M059J (cell line): Measurements from ENCODE around the gene NCL. TPM values are rescaled to one million over a fixed set of nuclear protein-coding genes. Genes with fewer than 3 reads are reported as not detected.
A peak's percentile ranks its signal among the peaks of the same experiment; 100 is the strongest.
"Not testable (repeated sequence)": the region's sequence is repeated elsewhere in the genome, so short reads cannot be mapped to it uniquely, and the experiment has no call there.

ENCODE experiments used
- DNase-seq: peaks from one replicate; pipeline ENCODE4 v3.0.0-alpha.2; 2012; ENCODE audit warnings: low read depth
- total RNA-seq: library from RNA; depleted of rRNA; stranded (reverse); fragments of >200 nt; shearing (Covaris generic); gene quantifications from 2 replicates; pipeline ENCODE4 v1.2.3, GENCODE V29; 2014

The NCL gene
- total RNA-seq, 1 experiment from 2014 or later = 141 TPM

DNA sequence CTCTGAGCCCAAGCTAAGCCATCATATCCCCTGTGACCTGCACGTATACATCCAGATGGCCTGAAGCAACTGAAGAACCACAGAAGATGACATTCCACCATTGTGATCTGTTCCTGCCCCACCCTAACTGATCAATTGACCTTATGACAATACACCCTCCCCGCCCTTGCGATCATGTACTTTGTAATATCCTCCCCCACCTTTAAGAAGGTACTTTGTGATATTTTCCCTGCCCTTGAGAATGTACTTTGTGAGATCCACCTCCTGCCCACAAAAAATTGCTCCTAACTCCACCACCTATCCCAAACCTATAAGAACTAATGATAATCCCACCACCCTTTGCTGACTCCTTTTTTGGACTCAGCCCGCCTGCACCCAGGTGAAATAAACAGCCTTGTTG is 33.8 kb downstream of the NCL start:
- DNase-seq = not testable (repeated sequence)

DNA sequence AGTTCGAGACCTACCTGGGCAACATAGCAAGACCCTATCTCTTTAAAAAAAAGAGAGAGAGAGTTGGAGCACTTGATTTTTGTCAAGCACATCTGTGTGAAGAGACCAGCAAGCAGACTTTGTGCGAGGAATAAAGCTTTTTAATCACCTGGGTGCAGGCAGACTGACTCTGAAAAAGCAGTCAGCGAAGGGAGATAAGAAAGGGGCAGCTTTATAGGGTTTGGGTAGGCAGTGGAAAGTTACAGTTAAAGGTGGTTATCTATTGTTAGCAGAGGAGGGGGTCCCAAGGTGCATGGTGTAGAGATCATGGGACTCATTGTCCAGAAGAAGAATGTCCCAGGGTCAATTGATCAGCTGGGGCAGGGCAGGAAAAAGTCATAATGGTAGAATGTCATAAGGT is 34.4 kb downstream of the NCL start:
- DNase-seq = no peak

DNA sequence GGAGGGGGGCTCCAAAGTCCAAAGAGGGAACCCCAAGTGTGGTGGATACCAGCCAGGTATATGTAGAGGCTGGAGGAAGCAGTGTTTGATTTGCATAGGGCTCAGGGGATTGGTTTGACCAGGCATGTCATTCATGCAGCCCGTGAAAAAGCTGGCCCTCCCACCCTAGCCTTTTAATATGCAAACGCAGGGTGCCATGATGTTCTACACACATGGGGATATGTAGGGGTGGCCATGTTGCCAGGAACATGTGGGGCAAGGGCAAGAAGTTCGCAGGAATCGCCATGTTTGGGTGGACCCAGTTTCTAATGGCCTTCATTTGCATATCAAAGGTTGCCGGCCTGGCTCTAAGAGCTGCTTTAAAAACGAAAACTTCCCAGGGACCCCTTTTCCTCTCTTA is 35.1 kb downstream of the NCL start:
- DNase-seq = no peak

DNA sequence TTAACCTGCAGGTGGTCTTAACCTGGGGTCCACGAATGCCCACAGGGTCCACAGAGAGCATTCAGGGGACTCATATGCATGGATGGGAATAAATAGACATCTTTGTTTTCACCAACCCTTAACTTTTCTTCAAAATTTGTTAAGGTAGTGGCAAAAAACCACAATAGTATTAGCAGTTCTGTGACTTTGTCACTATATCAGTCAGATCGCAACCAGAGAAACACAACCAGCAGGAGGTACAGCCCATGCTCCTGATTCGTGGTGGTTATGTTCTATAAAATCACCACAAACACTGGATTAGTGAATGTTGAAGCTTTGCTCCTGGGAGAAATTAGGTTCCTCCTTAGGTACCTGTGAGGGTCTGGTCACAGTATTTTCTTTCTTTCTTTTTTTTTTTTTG is 37.2 kb downstream of the NCL start:
- no peak for DNase-seq

DNA sequence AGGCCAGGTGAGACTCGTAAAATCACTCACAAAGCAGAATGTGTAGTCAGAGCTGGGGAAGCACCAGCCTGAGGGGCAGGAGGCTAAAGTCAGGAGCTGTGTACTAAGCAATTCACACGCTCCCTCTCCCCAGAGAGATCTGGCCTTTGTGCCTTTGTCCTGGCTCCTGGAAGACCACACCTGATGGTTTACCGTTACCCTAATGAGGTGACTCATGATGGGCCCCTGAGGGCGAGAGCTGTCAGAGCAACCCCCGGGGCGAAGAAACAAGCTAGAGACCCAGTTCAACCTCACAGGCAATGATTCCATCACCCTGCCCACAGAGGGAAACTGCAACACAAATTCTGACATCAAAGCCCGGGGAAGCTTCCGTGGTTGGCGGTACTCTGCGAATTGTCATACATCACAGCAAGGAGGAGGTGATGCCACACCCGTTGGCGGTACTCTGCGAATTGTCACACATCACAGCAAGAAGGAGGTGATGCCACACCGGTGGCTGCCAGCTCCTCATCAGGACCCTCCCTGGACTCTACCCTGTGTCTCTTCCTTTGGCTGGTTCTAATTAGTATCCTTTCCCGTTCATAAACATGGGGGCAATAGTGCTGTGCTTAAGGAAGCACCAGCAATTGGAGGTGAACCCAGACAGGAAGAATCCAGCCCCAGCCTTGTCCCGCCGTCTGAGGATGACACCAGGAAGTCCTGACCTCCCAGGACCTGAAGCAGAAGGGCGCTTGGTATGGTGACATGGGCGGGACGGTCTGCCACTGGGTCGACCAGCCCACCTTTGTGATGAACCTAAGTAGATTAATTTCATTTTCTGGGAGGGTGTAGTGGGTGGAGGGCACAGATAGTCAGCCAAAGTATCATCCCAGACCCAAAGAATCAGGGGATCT is 38.2 kb downstream of the NCL start:
- DNase-seq = peak; percentile 64

DNA sequence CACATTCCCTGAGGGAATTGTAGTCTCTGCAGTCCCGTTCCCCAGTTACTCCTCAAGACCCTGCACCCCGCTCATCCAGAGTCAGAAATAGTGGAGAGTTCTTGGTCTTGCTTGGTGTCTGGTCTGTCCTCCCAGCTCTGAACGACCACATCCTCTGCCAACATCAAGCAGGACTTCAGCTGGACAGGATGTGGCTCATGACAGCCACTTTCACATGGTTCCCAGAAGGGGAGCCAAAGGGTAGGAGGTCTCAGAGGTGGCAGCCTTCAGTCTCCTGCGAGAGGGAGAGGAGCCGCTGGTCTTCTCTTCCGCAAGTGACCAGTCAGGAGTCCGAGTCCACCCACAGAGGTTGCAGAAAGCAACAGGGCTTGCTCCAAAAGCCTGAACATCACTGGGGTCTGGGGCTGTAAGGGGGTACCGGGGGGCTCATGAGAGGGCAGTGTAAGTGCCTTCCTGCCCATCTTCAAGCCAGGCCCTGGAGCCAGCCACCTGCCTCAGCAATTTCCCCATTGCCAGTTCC is 38.9 kb downstream of the NCL start:
- DNase-seq = peak; percentile 34

DNA sequence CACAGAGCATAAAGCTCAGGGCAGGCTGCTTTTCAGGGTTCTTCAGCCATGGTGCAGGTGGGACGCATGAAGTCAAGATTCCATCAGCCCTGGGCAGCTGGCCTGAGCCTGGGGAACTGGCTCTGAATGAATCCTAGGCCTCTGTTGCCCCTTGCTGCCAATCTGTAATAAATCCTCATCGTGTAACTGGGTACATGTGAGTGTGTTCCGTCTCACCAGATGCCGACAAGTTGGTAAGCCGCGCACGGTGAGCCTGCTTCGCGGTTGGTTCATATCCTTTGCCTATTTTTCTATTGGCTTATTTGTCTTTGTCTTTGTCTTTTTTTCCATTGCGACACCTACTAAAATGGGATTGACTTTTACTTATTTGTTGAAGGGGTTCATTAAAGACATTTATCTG is 41.1 kb downstream of the NCL start:
- no peak for DNase-seq

DNA sequence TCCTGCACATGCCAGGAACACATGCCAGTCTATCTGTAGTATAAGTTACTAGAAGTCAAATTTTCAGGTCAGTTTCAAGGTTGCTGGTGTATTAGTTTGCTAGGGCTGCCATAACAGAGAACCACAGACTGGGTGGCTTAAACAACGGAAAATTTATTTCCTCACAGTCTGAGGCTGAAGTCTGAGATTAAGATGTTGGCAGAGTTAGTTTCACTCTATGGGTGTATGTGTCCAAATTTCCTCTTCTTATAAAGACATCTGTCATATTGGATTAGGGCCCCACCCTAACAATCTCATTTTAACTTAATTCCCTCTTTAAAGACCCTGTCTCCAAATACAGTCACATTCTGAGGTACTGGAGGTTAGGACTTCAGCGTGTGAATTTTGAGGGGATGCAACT is 42.2 kb downstream of the NCL start:
- DNase-seq = no peak

DNA sequence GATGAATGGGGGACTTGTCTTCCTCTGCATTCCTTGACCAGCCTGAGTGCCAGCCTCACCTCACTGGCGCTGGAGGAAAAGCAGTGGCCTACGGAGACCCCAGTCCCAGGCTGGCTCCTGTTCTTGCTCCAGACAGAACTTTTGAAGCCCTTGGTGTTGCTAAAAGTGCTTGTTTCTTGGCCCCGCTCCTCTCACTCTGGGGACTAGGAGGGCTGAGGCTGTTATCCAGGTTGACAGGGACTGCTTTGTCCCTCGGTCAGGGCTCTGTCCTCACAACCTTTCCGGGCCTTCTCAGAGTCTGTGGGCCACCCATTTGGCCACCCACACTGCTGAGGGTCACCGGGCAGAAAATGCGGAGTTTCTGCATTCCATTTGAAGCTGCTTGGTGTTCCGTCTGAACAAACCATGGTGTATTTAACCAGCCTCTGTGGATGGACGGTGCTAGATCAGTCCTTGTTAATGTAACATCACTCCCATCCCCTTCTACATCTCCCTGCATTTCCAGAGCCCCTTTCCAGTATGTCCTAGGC is 43.2 kb downstream of the NCL start:
- no peak for DNase-seq

DNA sequence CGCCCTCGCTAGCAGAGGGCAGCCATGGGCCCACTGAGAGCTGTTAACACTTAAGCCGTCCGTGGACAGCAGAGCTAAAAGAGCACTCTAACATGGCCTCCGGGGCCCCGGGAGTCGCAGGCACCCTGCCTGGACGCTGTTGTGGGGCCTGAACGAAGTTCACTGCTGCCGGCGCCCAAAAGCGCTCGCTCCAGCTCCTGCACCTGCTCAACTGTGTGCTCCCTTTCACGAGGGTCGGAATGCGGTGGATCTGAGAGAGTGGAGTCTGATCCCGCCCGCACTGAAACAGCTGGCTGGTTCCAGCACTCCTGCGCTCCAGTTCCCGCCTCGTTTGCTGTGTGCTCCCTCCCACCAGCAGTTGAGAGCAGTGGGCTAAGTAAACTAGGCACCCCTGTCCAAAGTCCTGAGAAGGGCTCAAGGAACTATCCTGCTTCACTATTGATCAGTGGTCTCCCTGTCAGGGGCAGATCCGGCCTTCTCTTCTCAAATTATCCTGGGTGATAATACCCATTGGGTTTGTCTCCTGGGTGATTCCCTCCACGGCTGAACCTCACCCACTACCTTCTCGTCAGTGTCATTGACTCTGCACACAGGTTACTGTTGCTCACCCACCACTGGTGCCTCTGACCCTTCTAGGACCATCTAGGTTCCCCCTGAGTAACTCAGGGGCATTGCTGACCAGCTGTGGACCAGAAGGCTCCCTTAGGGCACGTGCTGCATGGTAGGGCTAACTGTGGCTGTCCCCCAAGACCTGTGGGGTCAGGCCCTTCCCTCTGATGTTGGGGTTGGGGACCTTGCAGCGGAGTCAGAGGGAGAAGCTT is 45.3 kb downstream of the NCL start:
- DNase-seq = no peak

DNA sequence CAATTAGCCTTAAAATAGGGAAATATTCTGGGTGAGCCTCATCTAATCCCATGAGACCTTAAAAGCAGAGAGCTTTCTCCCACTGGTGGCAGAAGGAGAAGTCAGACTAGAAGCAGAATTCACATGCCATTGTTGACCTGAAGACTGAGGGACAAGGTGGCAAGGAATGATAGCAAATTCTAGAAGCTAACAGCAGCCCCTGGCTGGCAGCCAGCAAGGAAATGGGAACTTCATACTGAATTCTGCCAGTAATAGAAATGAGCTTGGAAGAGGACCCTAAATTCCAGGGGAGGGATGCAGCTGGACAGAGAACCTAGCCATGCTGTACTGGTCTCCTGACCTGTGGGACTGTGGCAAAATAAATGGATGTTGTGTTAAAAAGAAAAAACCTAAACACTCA is 49.3 kb downstream of the NCL start:
- no peak for DNase-seq

DNA sequence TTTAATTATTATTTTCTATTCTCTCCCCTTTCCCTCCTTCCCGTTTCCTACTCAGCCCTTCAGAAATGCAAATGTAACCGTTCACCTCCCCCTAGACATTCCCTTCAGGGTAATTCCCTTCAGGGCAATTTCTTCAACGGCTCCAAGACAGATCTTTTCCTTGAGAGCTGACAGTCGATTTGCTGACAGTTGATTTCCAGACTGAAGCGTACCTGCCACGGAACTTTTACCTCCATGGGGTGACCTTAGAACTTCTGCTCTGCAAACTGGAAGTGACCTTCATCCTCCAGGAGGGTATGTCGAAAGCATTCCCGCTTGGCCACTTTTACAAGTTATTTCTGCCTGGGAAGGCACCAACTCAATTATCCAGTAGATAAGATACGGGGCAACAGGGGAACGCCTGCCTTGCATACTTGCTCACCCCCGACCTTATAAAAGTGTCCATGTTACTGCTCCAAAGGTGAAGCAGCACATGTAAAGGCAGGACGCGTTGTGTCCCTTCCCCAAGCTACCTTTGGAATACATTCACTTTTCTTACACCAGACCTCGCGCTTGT is 50.3 kb downstream of the NCL start:
- no peak for DNase-seq

DNA sequence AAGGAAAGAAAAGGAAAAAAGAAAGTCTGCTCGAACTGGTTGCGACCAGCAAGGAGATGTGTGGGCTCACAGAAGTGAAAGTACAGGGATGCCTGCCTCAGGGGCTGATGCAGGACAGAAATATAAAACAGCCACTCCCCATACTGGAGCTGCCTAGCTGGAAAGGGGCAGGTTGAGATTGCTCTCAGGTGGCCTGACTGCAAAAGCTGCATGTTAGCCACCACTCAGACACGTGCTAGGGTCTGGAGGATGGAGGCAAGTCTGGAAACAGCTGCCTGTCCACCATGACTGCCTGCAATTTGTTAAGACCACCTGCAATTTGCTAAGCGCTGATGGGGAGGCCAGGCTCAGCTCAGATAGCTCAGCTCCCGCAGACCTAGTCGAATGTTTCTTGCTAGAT is 50.8 kb downstream of the NCL start:
- no peak for DNase-seq

DNA sequence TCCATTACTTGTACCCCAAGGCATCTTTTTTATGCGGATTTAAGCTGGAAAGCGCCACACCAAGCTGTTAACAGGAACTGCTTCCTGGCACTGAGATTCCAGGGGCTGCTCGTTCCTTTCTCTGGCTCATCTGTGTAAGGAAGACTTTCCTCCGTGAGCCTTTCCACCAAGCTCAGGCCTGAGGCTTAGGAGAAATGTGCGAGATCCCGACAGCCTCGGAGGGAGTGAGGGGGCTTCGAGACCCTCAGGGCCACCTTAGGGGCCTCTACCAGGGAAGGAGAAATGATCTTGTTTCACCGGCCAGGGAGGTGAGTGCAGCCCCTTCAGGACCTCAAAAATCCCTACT is 51.7 kb downstream of the NCL start:
- DNase-seq = no peak

DNA sequence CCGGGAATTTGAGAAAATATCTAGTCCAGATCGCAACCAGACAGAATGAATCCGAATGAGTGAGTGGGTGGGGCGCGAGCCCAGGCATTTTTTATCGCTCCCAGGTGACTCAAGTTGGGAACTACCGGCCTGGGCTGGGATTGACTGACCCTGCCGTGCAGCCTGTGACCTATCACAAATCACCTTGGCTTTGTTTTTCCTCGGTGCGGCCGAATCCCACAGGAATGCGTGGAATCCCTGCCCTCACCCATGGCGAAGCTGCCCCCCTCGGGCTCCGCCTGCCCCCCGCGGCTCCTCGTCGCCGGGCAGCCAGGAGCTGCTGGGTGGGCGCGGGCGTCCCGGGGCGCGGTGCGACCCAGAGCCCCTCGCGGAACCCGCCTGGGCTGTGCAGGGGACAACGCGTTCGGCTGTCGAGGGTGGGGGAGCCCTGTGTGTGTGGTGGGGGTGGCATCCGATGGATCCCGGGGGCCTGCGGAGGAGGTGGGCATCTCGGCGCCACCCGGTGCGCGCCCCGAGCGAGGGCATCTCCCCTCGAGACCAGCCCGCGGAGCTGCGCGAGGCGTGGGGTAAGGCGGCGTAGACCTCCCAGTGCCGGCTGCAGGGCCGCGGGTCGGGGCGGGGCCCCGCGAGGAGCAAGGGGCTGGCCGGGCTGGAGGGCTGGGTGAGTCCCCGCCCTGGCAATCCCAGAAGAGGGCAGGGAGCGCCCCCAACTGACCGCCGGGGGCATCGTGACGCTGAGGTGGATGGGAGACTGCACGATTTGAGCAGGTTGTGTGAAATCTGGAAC is 52.3 kb downstream of the NCL start:
- peak; percentile 90 for DNase-seq

DNA sequence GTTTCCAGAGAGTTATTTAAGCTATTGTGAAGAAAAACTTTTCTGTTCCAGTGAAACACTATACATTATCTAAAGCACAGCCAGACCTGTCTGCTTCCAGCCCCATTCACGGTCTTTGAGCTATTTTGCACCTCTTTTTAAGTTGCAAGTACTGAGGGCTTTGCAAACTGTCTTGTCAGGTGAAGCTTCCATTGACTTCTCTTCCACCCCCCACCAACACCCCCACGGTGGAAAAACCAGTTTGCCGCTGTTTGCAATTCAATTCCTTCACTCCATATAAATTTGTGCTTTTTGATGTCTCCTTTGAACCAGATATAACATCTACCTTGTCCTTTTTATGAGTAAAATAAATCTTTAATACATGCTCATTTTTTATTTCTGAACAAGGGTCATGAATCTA is 53.0 kb downstream of the NCL start:
- no peak for DNase-seq

DNA sequence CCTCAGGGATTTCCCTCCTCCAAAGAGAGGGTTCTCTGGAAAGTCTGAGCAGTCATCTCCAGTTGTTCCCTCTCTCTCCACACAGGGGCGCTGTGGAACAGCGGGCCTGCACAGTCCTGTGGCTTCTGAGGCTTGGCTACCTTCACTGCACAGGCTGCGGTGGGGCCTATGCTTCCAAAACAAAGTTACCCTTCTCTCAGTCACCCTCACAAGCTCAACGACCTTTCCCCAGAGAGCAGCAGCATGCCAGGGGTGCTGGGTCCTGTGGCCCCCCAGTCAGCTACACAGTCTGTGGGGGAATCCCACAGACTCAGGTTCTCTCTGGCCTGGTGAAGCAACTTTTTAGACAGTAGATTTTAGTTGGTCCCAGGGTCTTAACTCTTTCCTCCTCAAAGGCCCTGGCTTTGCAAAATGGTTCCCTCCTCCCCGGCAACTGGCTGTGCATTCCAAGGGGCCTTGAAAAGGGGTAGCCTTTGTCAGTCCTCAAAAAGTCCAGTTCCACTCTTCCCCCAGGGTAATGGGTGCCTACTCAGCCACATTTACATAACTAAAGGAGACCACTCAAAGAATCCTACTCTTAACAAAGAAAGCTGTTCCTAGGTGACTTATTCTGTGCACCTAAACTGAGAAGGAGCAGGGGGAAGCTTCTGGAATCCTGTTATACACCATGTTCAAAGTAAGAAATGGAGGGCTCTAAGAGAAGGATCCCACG is 53.8 kb downstream of the NCL start:
- no peak for DNase-seq

DNA sequence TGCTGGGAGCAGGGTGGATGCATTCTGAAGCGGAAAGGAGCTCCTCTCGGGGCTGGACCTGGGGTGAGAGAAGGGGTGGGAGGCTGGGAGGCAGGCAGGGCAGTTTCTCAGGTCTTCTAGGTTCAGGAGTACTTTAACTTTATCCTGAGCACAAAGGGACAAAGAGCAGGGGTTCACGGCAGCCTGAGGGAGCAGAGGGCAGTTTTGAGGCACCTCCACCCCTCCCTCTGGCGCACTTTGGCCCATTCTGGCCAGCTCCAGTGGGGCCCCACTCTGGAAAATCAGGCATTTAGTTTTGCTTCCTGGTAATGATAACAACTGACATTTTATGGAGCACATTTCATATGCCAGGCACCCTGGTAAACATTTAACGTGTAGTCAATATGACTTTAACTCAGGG is 54.5 kb downstream of the NCL start:
- no peak for DNase-seq

DNA sequence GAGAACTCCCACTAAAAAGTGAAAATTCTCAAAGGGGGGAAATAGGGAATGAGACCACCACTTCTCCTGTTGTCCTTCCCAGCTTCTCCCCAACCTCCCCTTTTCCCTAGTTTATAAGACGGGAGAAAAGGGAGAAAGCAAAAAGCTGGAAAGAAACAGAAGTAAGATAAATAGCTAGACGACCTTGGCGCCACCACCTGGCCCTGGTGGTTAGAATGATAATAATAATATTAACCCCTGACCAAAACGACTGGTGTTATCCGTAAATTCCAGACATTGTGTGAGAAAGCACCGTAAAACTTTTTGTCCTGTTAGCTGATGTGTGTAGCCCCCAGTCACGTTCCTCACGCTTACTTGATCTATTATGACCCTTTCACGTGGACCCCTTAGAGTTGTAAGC is 56.0 kb downstream of the NCL start:
- DNase-seq = not testable (repeated sequence)

DNA sequence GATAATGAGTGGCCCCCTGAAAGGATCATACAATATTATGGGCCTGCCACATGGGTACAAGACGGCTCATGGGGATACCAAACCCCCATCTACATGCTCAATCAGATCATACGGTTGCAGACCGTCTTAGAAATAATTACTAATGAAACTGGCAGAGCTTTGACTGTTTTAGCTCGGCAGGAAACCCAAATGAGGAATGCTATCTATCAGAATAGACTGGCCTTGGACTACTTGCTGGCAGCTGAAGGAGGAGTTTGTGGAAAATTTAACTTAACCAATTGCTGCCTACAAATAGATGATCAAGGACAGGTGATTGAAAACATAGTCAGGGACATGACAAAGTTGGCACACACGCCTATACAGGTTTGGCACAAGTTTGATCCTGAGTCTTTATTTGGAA is 56.6 kb downstream of the NCL start:
- not testable (repeated sequence) for DNase-seq
